ENCODE results near the gene PRKN.

DNA sequence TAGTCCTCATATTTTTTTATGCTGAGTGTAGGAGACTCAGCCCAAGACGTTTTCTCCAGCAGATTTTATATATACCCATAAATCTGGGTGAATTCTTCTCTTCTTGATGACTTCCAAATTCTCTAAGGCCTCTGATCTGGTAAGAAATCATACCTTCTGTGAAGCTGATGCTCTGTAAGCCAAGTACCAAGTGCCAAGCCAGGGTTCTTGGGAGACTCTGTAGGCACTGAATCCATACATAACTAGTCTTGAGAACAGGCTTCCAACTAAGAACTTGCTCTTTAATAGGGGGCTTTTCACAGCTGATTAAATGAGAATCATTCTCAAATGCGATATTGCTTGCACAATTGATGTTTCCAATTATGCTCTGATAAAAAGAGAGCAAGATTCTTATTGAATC, 87.6 kb downstream of the PRKN start:
- TF ChIP-seq CTCF (IDR thresholded peaks at IDR 0.05) = no peak
- no peak for TF ChIP-seq POLR2A (IDR thresholded peaks at IDR 0.05)

All from thyroid gland (tissue), 4 donors.